GM18907 (cell line): Measurements from ENCODE around the gene HK1.
"Not testable (repeated sequence)": the region's sequence is repeated elsewhere in the genome, so short reads cannot be mapped to it uniquely, and the experiment has no call there.

Experiments
- ATAC-seq: cut with Tn5 transposase; IDR thresholded peaks from one replicate; pipeline ENCODE4 v1.9.1; 2021; ENCODE audit warnings: mild to moderate bottlenecking, moderate library complexity; ENCODE audit not compliant: unreplicated experiment

Gene HK1

GRCh38 chr10:69278446-69278963 lies at the start of gene HK1:
Gene HK1, plus strand, starts transcription at chr10:69278496.
- ATAC-seq, result no peak

- no peak for ATAC-seq
Observed at GRCh38 chr10:69229616-69229916, 48.7 kb upstream of the HK1 start.

- no peak for ATAC-seq
Observed at GRCh38 chr10:69230128-69230527, 48.2 kb upstream of the HK1 start.

DNA sequence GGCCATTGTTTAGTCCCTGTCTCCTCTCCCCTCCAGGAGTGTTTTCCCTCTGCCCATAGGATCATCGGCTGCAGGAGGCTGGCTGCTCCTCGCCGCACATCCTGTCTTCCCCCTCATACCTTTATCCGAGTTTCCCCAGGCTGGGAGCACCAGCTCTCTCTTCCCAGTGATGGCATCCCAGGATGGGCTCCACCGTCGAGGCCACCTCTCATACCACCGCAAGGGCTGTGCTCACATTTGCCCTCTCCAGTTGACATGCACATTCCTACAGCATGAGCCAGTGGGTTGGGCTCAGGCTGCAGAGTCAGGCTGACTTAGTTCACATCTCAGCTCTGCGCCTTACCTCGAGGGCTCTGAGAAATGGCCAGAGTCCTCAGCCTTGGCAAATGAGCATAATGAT lies 46.0 kb upstream of the HK1 start:
- no peak for ATAC-seq

- ATAC-seq, result no peak
Observed at GRCh38 chr10:69232736-69233480, 45.4 kb upstream of the HK1 start.

DNA sequence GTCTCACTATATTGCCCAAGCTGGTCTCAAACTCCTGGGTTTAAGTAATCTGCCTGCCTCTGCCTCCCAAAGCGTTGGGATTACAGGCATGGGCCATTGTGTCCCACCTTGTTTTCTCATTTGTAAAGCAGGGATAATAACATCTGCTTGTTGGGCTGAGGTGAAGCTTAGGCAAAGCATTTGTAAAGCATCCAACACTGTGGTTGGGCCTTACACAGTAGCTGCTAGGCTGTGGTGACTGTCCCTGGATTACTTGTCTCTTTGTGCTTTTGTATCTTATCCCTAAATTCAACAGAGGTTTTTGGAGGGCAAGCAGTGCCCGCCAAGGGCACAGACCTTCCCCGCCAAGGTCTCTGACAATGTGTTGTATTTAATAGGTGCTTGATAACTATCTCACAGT lies 43.8 kb upstream of the HK1 start:
- ATAC-seq, result no peak

- ATAC-seq, result peak; percentile 90
Observed at GRCh38 chr10:69237528-69238159, 40.7 kb upstream of the HK1 start.

- ATAC-seq, result no peak
Observed at GRCh38 chr10:69239136-69239535, 39.2 kb upstream of the HK1 start.

GRCh38 chr10:69239816-69240434 lies 38.4 kb upstream of the HK1 start:
- ATAC-seq, result no peak

DNA sequence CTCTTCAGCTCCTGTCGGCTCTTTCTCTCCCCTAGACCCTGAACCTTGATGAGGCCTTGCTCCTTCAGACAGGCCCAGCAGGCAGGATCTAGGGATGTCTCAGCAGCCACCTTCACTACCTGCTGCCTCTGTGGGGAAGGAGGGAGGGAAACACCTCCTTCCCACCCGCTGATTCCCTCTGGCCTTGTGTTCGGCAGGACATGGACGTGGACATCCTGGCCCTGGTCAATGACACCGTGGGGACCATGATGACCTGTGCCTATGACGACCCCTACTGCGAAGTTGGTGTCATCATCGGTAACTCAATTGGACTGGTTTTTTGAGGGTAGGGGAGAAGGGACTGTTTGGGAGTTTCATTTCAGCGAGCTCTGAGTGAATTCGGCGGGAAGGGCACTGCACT lies 37.8 kb upstream of the HK1 start:
- ATAC-seq, result no peak

DNA sequence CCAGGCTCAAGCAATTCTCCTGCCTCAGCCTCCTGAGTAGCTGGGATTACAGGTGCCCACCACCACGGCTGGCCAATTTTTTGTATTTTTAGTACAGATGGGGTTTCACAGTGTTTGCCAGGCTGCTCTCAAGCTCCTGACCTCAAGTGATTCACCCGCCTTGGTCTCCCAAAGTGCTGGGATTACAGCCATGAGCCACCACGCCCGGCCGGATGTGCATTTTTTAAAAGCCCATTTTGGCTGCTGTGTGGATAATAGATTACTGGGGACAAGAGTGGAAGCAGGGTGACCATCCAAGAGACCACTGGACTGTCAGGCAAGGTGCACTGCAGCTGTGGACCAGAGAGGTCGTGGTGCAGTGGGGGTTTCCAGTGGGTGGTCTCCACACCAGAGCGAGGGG lies 36.7 kb upstream of the HK1 start:
- no peak for ATAC-seq

- ATAC-seq, result no peak
Observed at GRCh38 chr10:69242040-69242851, 36.0 kb upstream of the HK1 start.

DNA sequence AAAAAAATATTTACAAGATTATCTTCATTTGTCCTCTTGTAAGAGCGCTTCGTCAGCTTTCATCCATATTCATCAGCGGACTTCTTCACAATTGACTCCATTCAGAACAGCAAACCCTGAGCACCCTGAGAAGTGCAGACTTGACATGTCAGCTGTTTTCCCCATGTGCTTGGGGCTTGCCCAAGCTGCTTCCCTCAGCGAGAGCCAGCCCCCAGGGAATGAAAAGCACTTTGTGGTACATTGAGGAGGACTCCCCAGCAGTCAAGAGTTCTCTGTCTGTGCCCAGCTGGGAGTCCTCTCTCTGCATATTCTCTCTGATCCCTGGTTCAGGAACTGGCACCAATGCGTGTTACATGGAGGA lies 35.5 kb upstream of the HK1 start:
- ATAC-seq, result no peak

DNA sequence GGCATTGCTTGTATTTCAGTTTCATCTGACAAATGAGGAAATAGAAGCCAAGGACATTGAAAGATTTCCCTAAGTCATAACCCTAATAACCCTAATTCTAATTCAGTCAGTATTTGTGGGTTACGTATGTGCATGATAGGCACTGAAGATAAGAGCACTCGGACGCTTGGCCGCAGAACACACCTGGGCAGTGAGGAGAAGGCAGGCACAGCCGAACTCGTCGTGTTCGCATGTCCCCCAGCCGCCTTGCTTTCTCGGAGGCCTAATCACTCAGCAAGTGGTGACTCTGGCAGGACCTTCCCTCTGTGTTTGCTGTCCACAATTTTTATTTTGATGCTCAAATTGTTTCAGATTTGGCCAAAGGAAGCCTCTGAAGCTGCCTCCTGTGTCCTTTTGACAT lies 34.5 kb upstream of the HK1 start:
- ATAC-seq, result no peak

GRCh38 chr10:69246036-69246435 lies 32.3 kb upstream of the HK1 start:
- no peak for ATAC-seq

GRCh38 chr10:69246581-69247312 lies 31.5 kb upstream of the HK1 start:
- no peak for ATAC-seq

- no peak for ATAC-seq
Observed at GRCh38 chr10:69247313-69247710, 31.0 kb upstream of the HK1 start.

DNA sequence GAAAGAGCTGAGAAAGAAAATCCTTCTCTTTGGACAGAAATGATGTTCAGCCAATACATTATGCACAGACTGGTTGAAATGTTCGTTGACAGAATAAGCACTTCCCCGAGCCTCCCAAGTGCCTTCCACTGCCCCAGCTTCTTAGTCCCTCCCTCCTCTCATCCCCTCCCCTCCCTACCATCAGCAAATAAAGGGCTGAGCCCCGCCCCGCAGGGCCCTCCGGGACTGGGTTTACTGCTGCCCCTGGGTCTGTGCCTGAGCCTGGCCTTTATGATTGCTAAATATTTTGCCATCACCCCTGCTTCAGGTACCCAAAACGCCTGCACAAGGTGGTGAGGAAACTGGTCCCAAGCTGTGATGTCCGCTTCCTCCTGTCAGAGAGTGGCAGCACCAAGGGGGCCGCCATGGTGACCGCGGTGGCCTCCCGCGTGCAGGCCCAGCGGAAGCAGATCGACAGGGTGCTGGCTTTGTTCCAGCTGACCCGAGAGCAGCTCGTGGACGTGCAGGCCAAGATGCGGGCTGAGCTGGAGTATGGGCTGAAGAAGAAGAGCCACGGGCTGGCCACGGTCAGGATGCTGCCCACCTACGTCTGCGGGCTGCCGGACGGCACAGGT lies 30.1 kb upstream of the HK1 start:
- no peak for ATAC-seq

DNA sequence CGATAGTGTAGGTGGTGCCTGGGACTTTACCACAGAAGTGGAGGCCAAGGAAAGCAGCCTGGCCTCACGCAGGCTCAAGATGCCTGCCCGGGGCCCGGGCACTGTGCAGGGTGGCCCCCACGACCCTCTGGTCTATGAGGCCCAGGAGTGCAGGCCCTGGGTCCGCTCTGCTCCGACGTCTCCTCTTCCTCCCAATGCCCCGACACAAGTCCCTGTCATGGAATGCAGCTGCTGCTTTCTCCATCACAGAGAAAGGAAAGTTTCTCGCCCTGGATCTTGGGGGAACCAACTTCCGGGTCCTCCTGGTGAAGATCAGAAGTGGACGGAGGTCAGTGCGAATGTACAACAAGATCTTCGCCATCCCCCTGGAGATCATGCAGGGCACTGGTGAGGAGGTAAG lies 28.3 kb upstream of the HK1 start:
- no peak for ATAC-seq

GRCh38 chr10:69251417-69251816 lies 26.9 kb upstream of the HK1 start:
- not testable (repeated sequence) for ATAC-seq
